Duodenal mucosa (tissue), 2 donors: ENCODE measurements around the gene PPM1H.

ENCODE experiments used
- H3K27ac ChIP-seq: one replicate; pipeline ENCODE4 v1.7.0; 2013; ENCODE audit warnings: low read depth, low read length
- H3K27me3 ChIP-seq, 2 donors: one replicate each; pipeline ENCODE4 v1.7.0; 2013; ENCODE audit warnings: low read length in 2 of 2, control low read depth in 1 of 2; ENCODE audit not compliant: insufficient read depth in 2 of 2, control insufficient read depth in 1 of 2
- H3K36me3 ChIP-seq, 2 donors: one replicate each; pipeline ENCODE4 v1.7.0; 2013; ENCODE audit warnings: low read length in 2 of 2, control low read depth in 1 of 2; ENCODE audit not compliant: insufficient read depth in 2 of 2, control insufficient read depth in 1 of 2
- H3K4me1 ChIP-seq, 2 donors: one replicate each; pipeline ENCODE4 v1.7.0; 2013; ENCODE audit warnings: low read length in 2 of 2, control low read depth in 1 of 2; ENCODE audit not compliant: insufficient read depth in 2 of 2, control insufficient read depth in 1 of 2
- H3K4me3 ChIP-seq, 2 donors: one replicate each; pipeline ENCODE4 v1.7.0; 2013; ENCODE audit warnings: low read length in 2 of 2, low read depth in 1 of 2
- H3K9ac ChIP-seq, 2 donors: one replicate each; pipeline ENCODE4 v1.7.0; 2013; ENCODE audit warnings: low read length in 2 of 2, low read depth in 1 of 2
- H3K9me3 ChIP-seq, 2 donors: one replicate each; pipeline ENCODE4 v1.7.0; 2013; ENCODE audit warnings: low read length in 2 of 2, control low read depth in 1 of 2; ENCODE audit not compliant: control insufficient read depth in 1 of 2

Gene PPM1H

DNA sequence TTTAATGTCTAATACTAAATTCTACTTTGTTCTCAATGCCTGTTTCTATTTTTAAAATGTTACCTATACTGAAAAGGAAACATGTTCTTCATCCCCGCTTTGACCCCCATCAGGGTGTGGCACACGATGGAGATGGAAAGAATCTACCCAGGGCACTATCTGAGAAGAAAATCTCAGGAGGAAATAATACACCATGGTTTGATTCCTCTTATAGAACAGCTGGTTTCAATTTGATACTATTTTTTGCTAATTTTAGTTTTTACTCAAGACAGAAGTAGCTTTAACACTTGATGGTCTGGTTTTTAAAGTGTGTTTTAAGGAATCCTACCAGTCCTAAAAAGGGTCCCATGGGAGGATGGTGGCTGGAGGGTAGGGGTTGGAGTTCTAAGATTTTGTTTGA lies 56.7 kb downstream of the PPM1H start:
- H3K4me1 ChIP-seq = peaks cover 0 to 6% of the 10 kb centered on the region in 2 donors
- no peaks in the 10 kb centered on the region for H3K9me3 ChIP-seq
- H3K36me3 ChIP-seq = no peaks in the 10 kb centered on the region
- no peak overlapping the region for H3K27ac ChIP-seq
- H3K27me3 ChIP-seq = no peaks in the 10 kb centered on the region
- H3K4me3 ChIP-seq = no peak overlapping the region
- H3K9ac ChIP-seq = no peak overlapping the region

DNA sequence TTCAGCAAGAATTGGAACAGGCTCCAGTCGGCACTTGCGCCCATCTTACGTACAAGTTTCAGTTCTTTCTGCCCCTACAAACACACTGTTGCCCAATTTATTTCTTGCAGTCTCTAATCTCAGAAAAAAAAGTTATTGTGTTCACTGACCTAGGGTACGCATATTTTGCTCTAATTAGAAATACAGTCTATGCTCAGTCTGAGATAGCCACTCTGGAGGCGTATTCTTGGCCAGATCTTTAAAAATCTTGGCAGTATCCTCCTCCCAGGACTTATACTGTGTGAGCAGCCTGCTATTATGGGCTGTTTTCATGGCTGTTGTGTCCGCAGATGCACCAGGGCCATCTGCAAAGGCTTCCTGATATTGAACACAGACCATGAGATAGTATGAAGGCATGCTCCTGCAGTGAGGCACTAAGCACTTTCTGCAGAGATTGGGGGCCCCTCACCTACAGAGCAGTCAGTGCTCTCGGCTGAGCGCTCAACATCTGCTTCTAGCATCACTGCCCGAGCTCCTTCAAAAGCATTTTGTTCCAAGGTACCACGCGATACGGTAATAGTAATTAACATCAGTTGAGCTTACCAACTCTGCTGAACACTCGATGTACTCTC lies 57.9 kb downstream of the PPM1H start:
- no peaks in the 10 kb centered on the region for H3K9me3 ChIP-seq
- no peaks in the 10 kb centered on the region for H3K36me3 ChIP-seq
- H3K9ac ChIP-seq = no peak overlapping the region
- no peak overlapping the region for H3K4me3 ChIP-seq
- no peak overlapping the region for H3K27ac ChIP-seq
- H3K27me3 ChIP-seq = no peaks in the 10 kb centered on the region
- peaks cover 0 to 6% of the 10 kb centered on the region in 2 donors for H3K4me1 ChIP-seq

GRCh38 chr12:62873826-62874448 lies 61.0 kb downstream of the PPM1H start:
- Histone ChIP-seq H3K27me3 (no peaks in the 10 kb centered on the region), H3K36me3 (no peaks in the 10 kb centered on the region), H3K27ac (no peak overlapping the region), H3K9ac (no peak overlapping the region), H3K4me1 (peaks cover 0 to 6% of the 10 kb centered on the region in 2 donors), H3K4me3 (no peak overlapping the region), H3K9me3 (no peaks in the 10 kb centered on the region)

DNA sequence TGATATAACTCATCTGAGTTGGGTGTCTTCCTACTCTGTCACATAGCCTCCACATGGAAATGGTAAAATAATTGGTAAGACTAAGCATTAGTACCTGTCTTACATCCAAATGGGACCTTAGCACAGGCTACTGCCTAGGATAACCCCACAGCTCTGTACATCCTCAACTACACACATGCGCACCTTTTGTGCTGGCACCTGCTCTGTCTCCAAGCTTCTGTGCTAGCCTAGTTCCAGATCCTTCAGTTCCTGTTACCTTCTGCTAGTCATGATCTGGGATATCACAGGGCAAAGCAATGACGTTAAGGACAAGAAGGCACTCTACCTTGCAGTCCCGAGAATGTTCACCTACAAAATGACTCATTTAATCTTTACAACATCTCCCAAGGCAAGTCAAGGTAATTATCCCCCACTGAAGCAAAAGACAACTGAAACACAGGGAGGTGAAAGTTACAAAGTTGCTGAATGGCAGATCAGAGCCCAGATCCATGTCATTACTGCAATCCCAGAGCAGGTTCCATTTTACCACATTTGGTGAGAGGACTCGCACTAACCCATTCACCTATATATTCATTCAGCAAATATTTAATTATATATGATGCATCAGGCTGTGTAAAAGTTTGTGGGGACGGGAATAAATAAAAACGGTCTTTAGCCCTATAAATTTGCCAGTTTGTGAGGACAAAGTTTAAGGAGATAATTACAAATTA lies 61.7 kb downstream of the PPM1H start:
- H3K36me3 ChIP-seq = no peaks in the 10 kb centered on the region
- no peak overlapping the region for H3K4me3 ChIP-seq
- no peak overlapping the region for H3K27ac ChIP-seq
- no peak overlapping the region for H3K9ac ChIP-seq
- peaks cover 0 to 6% of the 10 kb centered on the region in 2 donors for H3K4me1 ChIP-seq
- H3K9me3 ChIP-seq = no peaks in the 10 kb centered on the region
- H3K27me3 ChIP-seq = no peaks in the 10 kb centered on the region

DNA sequence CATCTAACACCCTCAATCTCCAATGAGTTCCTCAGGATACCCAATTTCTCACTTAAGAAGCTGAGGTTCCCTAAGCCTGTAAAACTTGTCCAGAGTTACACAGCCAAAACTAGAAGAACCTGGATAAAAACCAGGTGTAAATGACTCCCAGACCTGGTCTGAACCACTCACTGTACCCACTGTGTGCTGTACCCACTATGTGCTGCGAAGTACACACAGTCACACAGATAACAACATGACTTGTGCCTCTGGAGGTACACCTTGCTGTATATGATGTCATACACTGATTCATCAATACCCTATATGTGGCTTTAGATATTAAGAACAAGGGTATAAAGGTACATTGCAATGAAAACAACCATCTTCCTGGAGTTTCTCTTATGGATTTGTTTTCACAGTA lies 66.1 kb downstream of the PPM1H start:
- H3K4me1 ChIP-seq = peaks cover 0 to 10% of the 10 kb centered on the region in 2 donors
- H3K9me3 ChIP-seq = no peaks in the 10 kb centered on the region
- no peak overlapping the region for H3K9ac ChIP-seq
- H3K27ac ChIP-seq = no peak overlapping the region
- no peak overlapping the region for H3K4me3 ChIP-seq
- no peaks in the 10 kb centered on the region for H3K27me3 ChIP-seq
- H3K36me3 ChIP-seq = no peaks in the 10 kb centered on the region

- Histone ChIP-seq H3K27ac (no peak overlapping the region), H3K4me3 (no peak overlapping the region), H3K9ac (no peak overlapping the region), H3K4me1 (peaks cover 0 to 6% of the 10 kb centered on the region in 2 donors), H3K27me3 (no peaks in the 10 kb centered on the region), H3K36me3 (no peaks in the 10 kb centered on the region), H3K9me3 (no peaks in the 10 kb centered on the region)
These were observed 68.4 kb downstream of the PPM1H start for GRCh38 chr12:62866451-62867082.

GRCh38 chr12:62865937-62866336 lies 69.0 kb downstream of the PPM1H start:
- H3K27me3 ChIP-seq = no peaks in the 10 kb centered on the region
- H3K36me3 ChIP-seq = no peaks in the 10 kb centered on the region
- no peaks in the 10 kb centered on the region for H3K9me3 ChIP-seq
- no peak overlapping the region for H3K9ac ChIP-seq
- peaks cover 0 to 6% of the 10 kb centered on the region in 2 donors for H3K4me1 ChIP-seq
- no peak overlapping the region for H3K27ac ChIP-seq
- no peak overlapping the region for H3K4me3 ChIP-seq

DNA sequence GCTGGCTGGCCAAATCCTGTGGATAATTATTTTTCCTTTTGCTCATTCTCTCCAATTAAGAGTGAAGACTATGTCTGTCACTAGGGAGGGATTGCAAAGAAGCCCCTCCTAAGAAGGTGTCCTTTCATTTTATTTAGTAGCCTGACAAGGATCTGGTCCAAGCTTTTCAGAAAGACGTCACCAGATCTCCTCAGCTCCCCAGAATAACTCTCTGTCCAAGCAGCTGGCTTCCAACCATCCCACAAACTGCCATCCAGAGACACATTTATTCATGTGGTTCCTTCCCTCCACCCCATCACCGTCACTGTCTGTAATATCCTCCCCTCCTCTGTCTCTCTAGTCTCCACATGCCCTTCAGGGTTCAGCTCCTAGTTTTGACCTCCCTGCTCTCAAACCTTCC lies 69.9 kb downstream of the PPM1H start:
- no peak overlapping the region for H3K9ac ChIP-seq
- H3K9me3 ChIP-seq = no peaks in the 10 kb centered on the region
- no peaks in the 10 kb centered on the region for H3K27me3 ChIP-seq
- no peak overlapping the region for H3K4me3 ChIP-seq
- peaks cover 0 to 6% of the 10 kb centered on the region in 2 donors for H3K4me1 ChIP-seq
- H3K27ac ChIP-seq = no peak overlapping the region
- no peaks in the 10 kb centered on the region for H3K36me3 ChIP-seq

DNA sequence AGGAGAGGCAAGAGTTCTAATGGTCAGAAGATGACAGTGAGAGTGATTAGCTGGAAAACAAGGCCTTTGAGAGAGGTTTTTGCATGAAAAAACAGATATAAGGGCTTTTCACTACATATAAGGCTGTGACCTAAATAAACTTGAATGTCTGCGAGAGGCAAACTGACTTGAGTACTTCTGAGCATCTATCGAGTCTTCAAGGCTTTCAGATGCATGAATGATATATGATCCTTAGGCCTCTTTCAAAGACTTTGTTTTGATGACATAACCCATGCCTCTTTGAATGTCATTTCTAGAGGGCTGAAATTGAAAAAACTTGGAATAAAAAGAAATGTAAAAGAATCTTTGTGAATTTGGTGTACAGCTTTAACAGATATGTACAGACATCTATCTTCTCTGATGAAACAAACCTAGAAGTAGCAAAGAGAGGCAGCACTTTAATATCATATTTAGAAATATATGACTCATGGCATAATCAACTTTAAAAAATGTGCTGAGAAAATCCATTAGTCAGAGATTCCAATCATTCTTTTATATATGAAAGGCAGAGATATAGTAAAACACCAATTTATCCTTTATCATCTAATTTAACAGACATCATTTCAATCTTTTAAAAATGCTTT lies 72.6 kb downstream of the PPM1H start:
- Histone ChIP-seq H3K27me3 (no peaks in the 10 kb centered on the region), H3K9ac (no peak overlapping the region), H3K9me3 (no peaks in the 10 kb centered on the region), H3K4me1 (peaks cover 0 to 6% of the 10 kb centered on the region in 2 donors), H3K27ac (no peak overlapping the region), H3K36me3 (no peaks in the 10 kb centered on the region), H3K4me3 (no peak overlapping the region)

- H3K27me3 ChIP-seq = no peaks in the 10 kb centered on the region
- H3K9me3 ChIP-seq = no peaks in the 10 kb centered on the region
- no peak overlapping the region for H3K4me3 ChIP-seq
- no peak overlapping the region for H3K27ac ChIP-seq
- H3K36me3 ChIP-seq = no peaks in the 10 kb centered on the region
- no peak overlapping the region for H3K9ac ChIP-seq
- no peaks in the 10 kb centered on the region for H3K4me1 ChIP-seq
These were observed 73.4 kb downstream of the PPM1H start for GRCh38 chr12:62861586-62861985.
